Endothelial cell of umbilical vein (primary cell): Measurements from ENCODE around the gene AGMO. TPM values are rescaled to one million over a fixed set of nuclear protein-coding genes. Genes with fewer than 3 reads are reported as not detected.

Experiments used
- BruUV-seq: library from RNA; stranded (reverse); fragments of 400-500 nt; replicated peaks from 2 replicates; lab custom pipeline; 2021; lab: Mats Ljungman, UMichigan
- CTCF ChIA-PET: fragments of 300-600, 350-600 bp; sonication (Branson Sonifier 250); formaldehyde crosslinking; loops from one replicate; lab custom pipeline; 2021; ENCODE audit warnings: antibody characterized with exemption, inconsistent platforms; lab: Charles Lee
- POLR2A ChIA-PET: fragments of 300-600, 350-600 bp; sonication (Branson Sonifier 250); formaldehyde crosslinking; loops from one replicate; lab custom pipeline; 2021; ENCODE audit warnings: antibody characterized with exemption, inconsistent platforms; lab: Charles Lee
- DNase-seq: peaks from one replicate; pipeline ENCODE4 v3.0.0-alpha.2; 2011; ENCODE audit warnings: low read depth, low spot score
- FAIRE-seq: peaks from 2 replicates; lab custom pipeline; 2011; peaks lifted over from hg19 to GRCh38; lab: Jason Lieb, UNC
- H2AFZ ChIP-seq: 2 replicates; pipeline ENCODE4 v1.6.0; 2012; ENCODE audit warnings: low read depth, low read length, control low read depth, inconsistent platforms
- H3K27ac ChIP-seq: 2 replicates; pipeline ENCODE4 v1.5.1; 2011; ENCODE audit warnings: low read depth, mild to moderate bottlenecking, control low read depth, low read length, moderate library complexity; ENCODE audit not compliant: insufficient read depth
- H3K27me3 ChIP-seq, 2 experiments: 2 replicates each; pipeline versions ENCODE4 v1.6.0 to v1.6.1; 2011; ENCODE audit warnings: low read length in 2 of 2, mixed read lengths in 1 of 2; ENCODE audit not compliant: control insufficient read depth in 2 of 2, insufficient read depth in 2 of 2
- H3K36me3 ChIP-seq, 2 experiments: 2 replicates in 1 of 2; 3 replicates in 1 of 2; pipeline ENCODE4 v1.5.1; 2011; ENCODE audit warnings: low read length in 2 of 2, mild to moderate bottlenecking in 1 of 2, moderate library complexity in 1 of 2; ENCODE audit not compliant: control insufficient read depth in 2 of 2, insufficient read depth in 2 of 2; ENCODE audit errors: extremely low read depth in 1 of 2
- H3K4me1 ChIP-seq: 3 replicates; pipeline ENCODE4 v1.5.1; 2011; ENCODE audit warnings: mild to moderate bottlenecking, low read length; ENCODE audit not compliant: control insufficient read depth, insufficient read depth; ENCODE audit errors: extremely low read depth
- H3K4me2 ChIP-seq: 2 replicates; pipeline ENCODE4 v1.6.1; 2011; ENCODE audit warnings: low read length, control low read depth, mixed read lengths; ENCODE audit not compliant: insufficient read depth
- H3K4me3 ChIP-seq, 3 experiments: fragments of 200-600 bp in 1 of 3; sonication (generic), shearing (Covaris generic) in 1 of 3; replicated peaks in 1 of 3; 2 replicates each; pipeline ENCODE4 v1.5.1; 2011 to 2016; ENCODE audit warnings: control low read depth in 3 of 3, low read length in 3 of 3, mild to moderate bottlenecking in 2 of 3, inconsistent platforms in 1 of 3, low read depth in 1 of 3, moderate library complexity in 1 of 3; ENCODE audit not compliant: insufficient read depth in 1 of 3
- H3K79me2 ChIP-seq: 2 replicates; pipeline ENCODE4 v1.6.0; 2012; ENCODE audit warnings: low read length, inconsistent platforms; ENCODE audit not compliant: control insufficient read depth, insufficient read depth
- H3K9ac ChIP-seq: replicated peaks from 2 replicates; pipeline ENCODE3; 2011; ENCODE audit warnings: low read length, control low read depth; ENCODE audit not compliant: insufficient read depth; ENCODE audit errors: extremely low read depth
- H3K9me1 ChIP-seq: replicated peaks from 3 replicates; pipeline ENCODE4 v1.6.0; 2011; ENCODE audit warnings: mild to moderate bottlenecking, low read length; ENCODE audit not compliant: control insufficient read depth, insufficient read depth; ENCODE audit errors: extremely low read depth
- H3K9me3 ChIP-seq: replicated peaks from 2 replicates; pipeline ENCODE4 v1.5.1; 2012; ENCODE audit warnings: low read length, inconsistent platforms; ENCODE audit not compliant: control insufficient read depth, insufficient read depth
- H4K20me1 ChIP-seq: replicated peaks from 2 replicates; pipeline ENCODE3; 2011; ENCODE audit warnings: mild to moderate bottlenecking, low read length; ENCODE audit not compliant: control insufficient read depth, insufficient read depth; ENCODE audit errors: extremely low read depth
- CTCF ChIP-seq, 2 donors: IDR thresholded peaks; 1 replicate in 1 of 2; 2 replicates in 1 of 2; pipeline ENCODE4 v1.5.1; 2011; ENCODE audit warnings: low read length in 2 of 2, mild to moderate bottlenecking in 2 of 2, moderate library complexity in 2 of 2, control low read depth in 1 of 2, inconsistent platforms in 1 of 2, low read depth in 1 of 2; ENCODE audit not compliant: insufficient read depth in 1 of 2; ENCODE audit errors: extremely low read depth in 1 of 2
- EZH2 ChIP-seq: IDR thresholded peaks from 2 replicates; pipeline ENCODE4 v1.6.1; 2012; ENCODE audit warnings: borderline replicate concordance, low read depth, mild to moderate bottlenecking, moderate library complexity, low read length, inconsistent platforms; ENCODE audit not compliant: severe bottlenecking
- FOS ChIP-seq: IDR thresholded peaks from 2 replicates; pipeline ENCODE4 v1.6.1; 2011; ENCODE audit warnings: mild to moderate bottlenecking, low read length, moderate library complexity, borderline replicate concordance; ENCODE audit not compliant: insufficient read depth
- GATA2 ChIP-seq: IDR thresholded peaks from 2 replicates; pipeline ENCODE4 v1.7.0; 2011; ENCODE audit warnings: low read depth, mild to moderate bottlenecking, moderate library complexity, mixed read lengths, low read length; ENCODE audit not compliant: insufficient read length, insufficient read depth
- JUN ChIP-seq: IDR thresholded peaks from 2 replicates; pipeline ENCODE4 v1.6.1; 2011; ENCODE audit warnings: borderline replicate concordance, low read depth; ENCODE audit not compliant: insufficient read length, insufficient read depth
- MAX ChIP-seq: IDR thresholded peaks from 2 replicates; pipeline ENCODE4 v1.6.1; 2011; ENCODE audit not compliant: insufficient read depth, insufficient read length
- MYC ChIP-seq: IDR thresholded peaks from one replicate; pipeline ENCODE4 v1.6.1; 2011; ENCODE audit warnings: mild to moderate bottlenecking, low read depth, low read length
- POLR2A ChIP-seq: IDR thresholded peaks from 2 replicates; pipeline ENCODE4 v1.6.1; 2012; ENCODE audit warnings: low read depth, mild to moderate bottlenecking, control low read depth, low read length
- POLR2AphosphoS5 ChIP-seq: IDR thresholded peaks from 2 replicates; pipeline ENCODE4 v1.6.1; 2012; ENCODE audit warnings: low read depth, mild to moderate bottlenecking, control low read depth, low read length, moderate library complexity; ENCODE audit not compliant: insufficient read depth
- dilution Hi-C: fragments of 300-500 bp; cut with MboI; formaldehyde crosslinking; loops from one replicate; pipeline ENCODE4 v1.15.0; 2019; ENCODE audit warnings: low sequenced_read_pairs; ENCODE audit not compliant: extremely low pct_ligation_motif_present
- intact Hi-C: fragments of 100-400 bp; cut with micrococcal nuclease; formaldehyde crosslinking; loops from one replicate; pipeline ENCODE4 v1.10.0; 2022
- polyA plus RNA-seq, 4 experiments: library from polyadenylated mRNA; depleted of rRNA in 3 of 4; stranded (reverse) in 3 of 4; unstranded in 1 of 4; fragments of >200 nt; gene quantifications; 2 replicates each; pipeline versions ENCODE4 v1.2.1 to v1.2.3, GENCODE V29; 2011 to 2012; ENCODE audit warnings: missing spikeins in 1 of 4
- total RNA-seq: library from RNA; stranded (reverse); gene quantifications from 2 replicates; pipeline ENCODE4 v1.2.3, GENCODE V29; 2021

AGMO gene
- total and polyA plus RNA-seq, 2 donors (not counting 3 experiments of a cell fraction or from before 2014, with no cell fraction given) = 0.23 to 0.40 TPM

- Histone ChIP-seq H3K27me3 (no peaks in the 10 kb centered on the region), H3K9me1 (no peaks in the 10 kb centered on the region), H3K9ac (no peak overlapping the region), H3K79me2 (no peaks in the 10 kb centered on the region), H3K36me3 (no peaks in the 10 kb centered on the region), H3K4me2 (no peak overlapping the region), H3K27ac (no peak overlapping the region), H3K4me3 (no peak overlapping the region), H2AFZ (no peak overlapping the region), H4K20me1 (no peaks in the 10 kb centered on the region), H3K4me1 (no peaks in the 10 kb centered on the region), H3K9me3 (no peaks in the 10 kb centered on the region)
- ChIA-PET CTCF (no interaction called here), POLR2A (no interaction called here)
- FAIRE-seq (no peak), DNase-seq (no peak)
- intact Hi-C loops = no loop called here
- TF ChIP-seq MYC (no peak), POLR2A (no peak), MAX (no peak), EZH2 (no peak), GATA2 (no peak), FOS (no peak), POLR2AphosphoS5 (no peak), JUN (no peak), CTCF (IDR thresholded peaks at IDR 0.05; ENCODE audit: extremely low read depth in 1 of 2, insufficient read depth in 1 of 2, low read depth in 1 of 2, low read length in 2 of 2) (no peak)
- BruUV-seq = no TSS peak
- dilution Hi-C loops = no loop called here
Observed at GRCh38 chr7:15239801-15240200, 322.0 kb downstream of the AGMO start.
